ENCODE results near the gene SLC12A9. TPM values are rescaled to one million over a fixed set of nuclear protein-coding genes. Genes with fewer than 3 reads are reported as not detected.
A peak's percentile ranks its signal among the peaks of the same experiment; 100 is the strongest.

The SLC12A9 gene
- total RNA-seq, 3 donors from 2014 or later = 22.9 to 31.7 (median 29.6) TPM

GRCh38 chr7:100890653-100891567, 38.4 kb downstream of the SLC12A9 start:
- ATAC-seq (no peak), DNase-seq (no peak)
- peaks cover 27% of the 10 kb centered on the region for H3K27me3 Mint-ChIP-seq (ENCODE audit: low read depth)
- no peaks in the 10 kb centered on the region for H3K9me3 Mint-ChIP-seq
- peaks cover 27% of the 10 kb centered on the region for H3K36me3 Mint-ChIP-seq (ENCODE audit: insufficient read depth)
- H3K4me1 Mint-ChIP-seq (ENCODE audit: low read depth) = peaks cover 35% of the 10 kb centered on the region
- H3K4me3 Mint-ChIP-seq = peak overlapping the region; percentile 80

GRCh38 chr7:100891568-100892247, 39.2 kb downstream of the SLC12A9 start:
- peak overlapping the region; percentile 65 for H3K4me3 Mint-ChIP-seq
- ATAC-seq = no peak
- H3K4me1 Mint-ChIP-seq (ENCODE audit: low read depth) = peaks cover 36% of the 10 kb centered on the region
- no peaks in the 10 kb centered on the region for H3K9me3 Mint-ChIP-seq
- no peak for DNase-seq
- H3K27me3 Mint-ChIP-seq (ENCODE audit: low read depth) = peaks cover 33% of the 10 kb centered on the region
- H3K36me3 Mint-ChIP-seq (ENCODE audit: insufficient read depth) = peaks cover 19% of the 10 kb centered on the region

GRCh38 chr7:100892364-100893317, 40.1 kb downstream of the SLC12A9 start:
- DNase-seq (no peak), ATAC-seq (no peak)
- no peaks in the 10 kb centered on the region for H3K9me3 Mint-ChIP-seq
- H3K27me3 Mint-ChIP-seq (ENCODE audit: low read depth) = peaks cover 39% of the 10 kb centered on the region
- H3K36me3 Mint-ChIP-seq (ENCODE audit: insufficient read depth) = peaks cover 9% of the 10 kb centered on the region
- H3K4me1 Mint-ChIP-seq (ENCODE audit: low read depth) = peaks cover 27% of the 10 kb centered on the region
- no peak overlapping the region for H3K4me3 Mint-ChIP-seq

GRCh38 chr7:100893318-100893895, 40.9 kb downstream of the SLC12A9 start:
- no peak overlapping the region for H3K4me3 Mint-ChIP-seq
- H3K27me3 Mint-ChIP-seq (ENCODE audit: low read depth) = peaks cover 46% of the 10 kb centered on the region
- no peaks in the 10 kb centered on the region for H3K9me3 Mint-ChIP-seq
- peaks cover 3% of the 10 kb centered on the region for H3K36me3 Mint-ChIP-seq (ENCODE audit: insufficient read depth)
- ATAC-seq = no peak
- H3K4me1 Mint-ChIP-seq (ENCODE audit: low read depth) = peaks cover 19% of the 10 kb centered on the region
- no peak for DNase-seq

GRCh38 chr7:100893910-100894721, 41.6 kb downstream of the SLC12A9 start:
- Mint-ChIP-seq H3K4me1 (ENCODE audit: low read depth) (peaks cover 16% of the 10 kb centered on the region), H3K27me3 (ENCODE audit: low read depth) (peaks cover 49% of the 10 kb centered on the region), H3K9me3 (no peaks in the 10 kb centered on the region), H3K4me3 (no peak overlapping the region), H3K36me3 (ENCODE audit: insufficient read depth) (no peaks in the 10 kb centered on the region)
- no peak for DNase-seq
- no peak for ATAC-seq

- peaks cover 53% of the 10 kb centered on the region for H3K27me3 Mint-ChIP-seq (ENCODE audit: low read depth)
- peaks cover 16% of the 10 kb centered on the region for H3K4me1 Mint-ChIP-seq (ENCODE audit: low read depth)
- no peaks in the 10 kb centered on the region for H3K36me3 Mint-ChIP-seq (ENCODE audit: insufficient read depth)
- no peaks in the 10 kb centered on the region for H3K9me3 Mint-ChIP-seq
- peak; percentile 52 for DNase-seq
- peak overlapping the region; percentile 45 for H3K4me3 Mint-ChIP-seq
- ATAC-seq = peak; percentile 15 to 18
Observed at GRCh38 chr7:100894860-100895700, 42.6 kb downstream of the SLC12A9 start.

GRCh38 chr7:100895701-100895955, 43.1 kb downstream of the SLC12A9 start, which contains the start of gene ACHE:
Gene ACHE, minus strand, starts transcription at chr7:100895888. Its CDS starts 1,656 bp downstream, at chr7:100894232.
- Mint-ChIP-seq H3K36me3 (ENCODE audit: insufficient read depth) (no peaks in the 10 kb centered on the region), H3K4me1 (ENCODE audit: low read depth) (peaks cover 12% of the 10 kb centered on the region), H3K4me3 (peak within 1 kb of the TSS; percentile 78), H3K9me3 (no peaks in the 10 kb centered on the region), H3K27me3 (ENCODE audit: low read depth) (peaks cover 56% of the 10 kb centered on the region)
- DNase-seq (no peak), ATAC-seq (peak; percentile 26 to 33)

- DNase-seq (no peak), ATAC-seq (peak; percentile 27 to 32)
- Mint-ChIP-seq H3K36me3 (ENCODE audit: insufficient read depth) (no peaks in the 10 kb centered on the region), H3K4me1 (ENCODE audit: low read depth) (peaks cover 11% of the 10 kb centered on the region), H3K27me3 (ENCODE audit: low read depth) (peaks cover 61% of the 10 kb centered on the region), H3K4me3 (peak overlapping the region; percentile 78), H3K9me3 (no peaks in the 10 kb centered on the region)
Observed at GRCh38 chr7:100895956-100896731, 43.6 kb downstream of the SLC12A9 start.

- no peaks in the 10 kb centered on the region for H3K9me3 Mint-ChIP-seq
- DNase-seq = no peak
- peak; percentile 46 to 71 for ATAC-seq
- peaks cover 56% of the 10 kb centered on the region for H3K27me3 Mint-ChIP-seq (ENCODE audit: low read depth)
- no peaks in the 10 kb centered on the region for H3K36me3 Mint-ChIP-seq (ENCODE audit: insufficient read depth)
- H3K4me1 Mint-ChIP-seq (ENCODE audit: low read depth) = peaks cover 7% of the 10 kb centered on the region
- peak overlapping the region; percentile 55 for H3K4me3 Mint-ChIP-seq
Observed at GRCh38 chr7:100896732-100897608, 44.5 kb downstream of the SLC12A9 start.

GRCh38 chr7:100897772-100898454, 45.4 kb downstream of the SLC12A9 start:
- DNase-seq (no peak), ATAC-seq (no peak)
- Mint-ChIP-seq H3K27me3 (ENCODE audit: low read depth) (peaks cover 46% of the 10 kb centered on the region), H3K4me1 (ENCODE audit: low read depth) (peaks cover 7% of the 10 kb centered on the region), H3K36me3 (ENCODE audit: insufficient read depth) (no peaks in the 10 kb centered on the region), H3K9me3 (no peaks in the 10 kb centered on the region), H3K4me3 (peak overlapping the region; percentile 15)

- no peak for DNase-seq
- no peaks in the 10 kb centered on the region for H3K9me3 Mint-ChIP-seq
- H3K4me3 Mint-ChIP-seq = no peak overlapping the region
- H3K4me1 Mint-ChIP-seq (ENCODE audit: low read depth) = peaks cover 7% of the 10 kb centered on the region
- no peaks in the 10 kb centered on the region for H3K36me3 Mint-ChIP-seq (ENCODE audit: insufficient read depth)
- no peak for ATAC-seq
- H3K27me3 Mint-ChIP-seq (ENCODE audit: low read depth) = peaks cover 40% of the 10 kb centered on the region
Observed at GRCh38 chr7:100899432-100899831, 46.9 kb downstream of the SLC12A9 start.
